ENCODE data around the gene CYBC1. TPM values are rescaled to one million over a fixed set of nuclear protein-coding genes. Genes with fewer than 3 reads are reported as not detected.

The CYBC1 gene
- total and polyA plus RNA-seq, 4 experiments from 2014 or later, result 166 to 249 (median 237) TPM

GRCh38 chr17:82400830-82401229 lies 49.7 kb downstream of the CYBC1 start:
- Mint-ChIP-seq H3K27ac (peak overlapping the region; percentile 46 to 94 (median 81)), H3K4me3 (peak overlapping the region; percentile 62 to 96 (median 90)), H3K36me3 (peaks cover 13 to 20% of the 10 kb centered on the region in 2 donors), H3K9me3 (no peaks in the 10 kb centered on the region), H3K4me1 (peaks cover 5 to 21% (median 14%) of the 10 kb centered on the region in 4 donors), H3K27me3 (no peaks in the 10 kb centered on the region)
- Histone ChIP-seq H3K4me1 (ENCODE audit: insufficient read depth, low read length) (peaks cover 14% of the 10 kb centered on the region), H3K27ac (ENCODE audit: low read depth, low read length) (no peak overlapping the region), H3K9me3 (ENCODE audit: control insufficient read depth in 1 of 2, low read length in 2 of 2) (no peaks in the 10 kb centered on the region), H3K36me3 (ENCODE audit: insufficient read depth, low read length) (peaks cover 4% of the 10 kb centered on the region), H3K27me3 (ENCODE audit: insufficient read depth, low read length) (no peaks in the 10 kb centered on the region), H3K4me3 (ENCODE audit: low read length in 2 of 2) (no peak overlapping the region)
- intact Hi-C loops (cut with micrococcal nuclease), result no loop called here
- ChIA-PET POLR2A (ENCODE audit: partially characterized antibody) (interaction anchor here (1.4 kb wide), 1 partner anchor 16 kb away, joined by 3 read pairs; no protein-coding TSS in a partner anchor), CTCF (ENCODE audit: partially characterized antibody) (no interaction called here)
- peak; percentile 33 to 66 (median 47) for DNase-seq

GRCh38 chr17:82400206-82400605 lies 50.3 kb downstream of the CYBC1 start:
- no peaks in the 10 kb centered on the region for H3K9me3 Mint-ChIP-seq
- CTCF ChIA-PET (ENCODE audit: partially characterized antibody), result no interaction called here
- intact Hi-C loops (cut with micrococcal nuclease), result no loop called here

GRCh38 chr17:82399601-82400101 lies 50.9 kb downstream of the CYBC1 start:
- H3K27me3 ChIP-seq (ENCODE audit: insufficient read depth, low read length), result no peaks in the 10 kb centered on the region
- peaks cover 5 to 21% (median 14%) of the 10 kb centered on the region in 4 donors for H3K4me1 Mint-ChIP-seq
- H3K4me3 ChIP-seq (ENCODE audit: low read length in 2 of 2), result no peak overlapping the region
- POLR2A ChIA-PET (ENCODE audit: partially characterized antibody), result interaction anchor here (1.4 kb wide), 1 partner anchor 18 kb away, joined by 3 read pairs; no protein-coding TSS in a partner anchor
- H3K9me3 ChIP-seq (ENCODE audit: control insufficient read depth in 1 of 2, low read length in 2 of 2), result no peaks in the 10 kb centered on the region
- no peaks in the 10 kb centered on the region for H3K27me3 Mint-ChIP-seq
- H3K36me3 Mint-ChIP-seq, result peaks cover 9 to 23% of the 10 kb centered on the region in 2 donors
- no peak overlapping the region for H3K27ac ChIP-seq (ENCODE audit: low read depth, low read length)
- intact Hi-C loops (cut with micrococcal nuclease), result no loop called here
- DNase-seq, result no peak
- no peak overlapping the region for H3K4me3 Mint-ChIP-seq
- CTCF ChIA-PET (ENCODE audit: partially characterized antibody), result no interaction called here
- peak overlapping the region in 1 of 7 donors; percentile 67 for H3K27ac Mint-ChIP-seq
- peaks cover 14% of the 10 kb centered on the region for H3K4me1 ChIP-seq (ENCODE audit: insufficient read depth, low read length)
- peaks cover 4% of the 10 kb centered on the region for H3K36me3 ChIP-seq (ENCODE audit: insufficient read depth, low read length)
- no peaks in the 10 kb centered on the region for H3K9me3 Mint-ChIP-seq

More at GRCh38 chr17:82400206-82400605, 50.3 kb downstream of the CYBC1 start:
- Histone ChIP-seq H3K4me1 (ENCODE audit: insufficient read depth, low read length) (peaks cover 14% of the 10 kb centered on the region), H3K36me3 (ENCODE audit: insufficient read depth, low read length) (peaks cover 4% of the 10 kb centered on the region), H3K9me3 (ENCODE audit: control insufficient read depth in 1 of 2, low read length in 2 of 2) (no peaks in the 10 kb centered on the region), H3K27ac (ENCODE audit: low read depth, low read length) (no peak overlapping the region), H3K27me3 (ENCODE audit: insufficient read depth, low read length) (no peaks in the 10 kb centered on the region), H3K4me3 (ENCODE audit: low read length in 2 of 2) (no peak overlapping the region)
- Mint-ChIP-seq H3K4me1 (peaks cover 5 to 21% (median 14%) of the 10 kb centered on the region in 4 donors), H3K27me3 (no peaks in the 10 kb centered on the region), H3K36me3 (peaks cover 11 to 21% of the 10 kb centered on the region in 2 donors), H3K4me3 (no peak overlapping the region), H3K27ac (no peak overlapping the region)
- DNase-seq, result no peak
- POLR2A ChIA-PET (ENCODE audit: partially characterized antibody), result interaction anchor here (1.4 kb wide), 1 partner anchor 17 kb away, joined by 3 read pairs; no protein-coding TSS in a partner anchor

- no peak overlapping the region for H3K27ac Mint-ChIP-seq
- peaks cover 5 to 21% (median 14%) of the 10 kb centered on the region in 4 donors for H3K4me1 Mint-ChIP-seq
- ChIA-PET POLR2A (ENCODE audit: partially characterized antibody) (interaction anchor here (0.6 kb wide), 1 partner anchor 21 kb away, joined by 3 read pairs; no protein-coding TSS in a partner anchor), CTCF (ENCODE audit: partially characterized antibody) (no interaction called here)
- no peak overlapping the region for H3K4me3 Mint-ChIP-seq
- H3K9me3 Mint-ChIP-seq, result peaks cover 0 to 2% (median 0%) of the 10 kb centered on the region in 8 donors
- intact Hi-C loops (cut with micrococcal nuclease), result no loop called here
- no peak overlapping the region for H3K4me3 ChIP-seq (ENCODE audit: low read length in 2 of 2)
- no peaks in the 10 kb centered on the region for H3K27me3 ChIP-seq (ENCODE audit: insufficient read depth, low read length)
- no peaks in the 10 kb centered on the region for H3K27me3 Mint-ChIP-seq
- no peak overlapping the region for H3K27ac ChIP-seq (ENCODE audit: low read depth, low read length)
- H3K36me3 Mint-ChIP-seq, result peaks cover 9 to 24% of the 10 kb centered on the region in 2 donors
- DNase-seq, result no peak
- H3K4me1 ChIP-seq (ENCODE audit: insufficient read depth, low read length), result peaks cover 14% of the 10 kb centered on the region
- H3K9me3 ChIP-seq (ENCODE audit: control insufficient read depth in 1 of 2, low read length in 2 of 2), result no peaks in the 10 kb centered on the region
- H3K36me3 ChIP-seq (ENCODE audit: insufficient read depth, low read length), result peaks cover 4% of the 10 kb centered on the region
These were observed 51.5 kb downstream of the CYBC1 start for GRCh38 chr17:82399041-82399441.

- H3K36me3 ChIP-seq (ENCODE audit: insufficient read depth, low read length), result no peaks in the 10 kb centered on the region
- Mint-ChIP-seq H3K27ac (no peak overlapping the region), H3K27me3 (no peaks in the 10 kb centered on the region), H3K36me3 (peaks cover 13 to 23% of the 10 kb centered on the region in 2 donors), H3K4me1 (peaks cover 5 to 21% (median 14%) of the 10 kb centered on the region in 4 donors), H3K4me3 (no peak overlapping the region), H3K9me3 (peaks cover 0 to 2% (median 0%) of the 10 kb centered on the region in 8 donors)
- H3K27me3 ChIP-seq (ENCODE audit: insufficient read depth, low read length), result no peaks in the 10 kb centered on the region
- CTCF ChIA-PET (ENCODE audit: partially characterized antibody), result no interaction called here
- DNase-seq, result no peak
- H3K4me3 ChIP-seq (ENCODE audit: low read length in 2 of 2), result no peak overlapping the region
- H3K9me3 ChIP-seq (ENCODE audit: control insufficient read depth in 1 of 2, low read length in 2 of 2), result no peaks in the 10 kb centered on the region
- peaks cover 14% of the 10 kb centered on the region for H3K4me1 ChIP-seq (ENCODE audit: insufficient read depth, low read length)
- no peak overlapping the region for H3K27ac ChIP-seq (ENCODE audit: low read depth, low read length)
- POLR2A ChIA-PET (ENCODE audit: partially characterized antibody), result no interaction called here
- intact Hi-C loops (cut with micrococcal nuclease), result no loop called here
These were observed 52.9 kb downstream of the CYBC1 start for GRCh38 chr17:82397449-82398335.

GRCh38 chr17:82396601-82397435 lies 53.7 kb downstream of the CYBC1 start:
- Histone ChIP-seq H3K4me3 (ENCODE audit: low read length in 2 of 2) (no peak overlapping the region), H3K36me3 (ENCODE audit: insufficient read depth, low read length) (no peaks in the 10 kb centered on the region), H3K27me3 (ENCODE audit: insufficient read depth, low read length) (no peaks in the 10 kb centered on the region), H3K9me3 (ENCODE audit: control insufficient read depth in 1 of 2, low read length in 2 of 2) (no peaks in the 10 kb centered on the region), H3K4me1 (ENCODE audit: insufficient read depth, low read length) (peaks cover 12% of the 10 kb centered on the region), H3K27ac (ENCODE audit: low read depth, low read length) (no peak overlapping the region)
- ChIA-PET CTCF (ENCODE audit: partially characterized antibody) (no interaction called here), POLR2A (ENCODE audit: partially characterized antibody) (no interaction called here)
- Mint-ChIP-seq H3K9me3 (peaks cover 0 to 2% (median 0%) of the 10 kb centered on the region in 8 donors), H3K4me1 (peaks cover 5 to 19% (median 13%) of the 10 kb centered on the region in 4 donors), H3K4me3 (no peak overlapping the region), H3K27ac (no peak overlapping the region), H3K36me3 (peaks cover 12 to 24% of the 10 kb centered on the region in 2 donors), H3K27me3 (no peaks in the 10 kb centered on the region)
- no peak for DNase-seq
- intact Hi-C loops (cut with micrococcal nuclease), result no loop called here
